22Rv1 (cell line): ENCODE results near the gene PIGM.

Experiments
- ZFX ChIP-seq: fragments of 450-650 bp; IDR thresholded peaks from 2 replicates; pipeline ENCODE4 v1.6.1; 2017; ENCODE audit warnings: antibody characterized with exemption, borderline replicate concordance
- TF ChIP-seq, protein P1 (sequence below): fragments of 450-650 bp; IDR thresholded peaks from 2 replicates; pipeline ENCODE4 v1.5.1; 2017; ENCODE audit warnings: mild to moderate bottlenecking

DNA sequence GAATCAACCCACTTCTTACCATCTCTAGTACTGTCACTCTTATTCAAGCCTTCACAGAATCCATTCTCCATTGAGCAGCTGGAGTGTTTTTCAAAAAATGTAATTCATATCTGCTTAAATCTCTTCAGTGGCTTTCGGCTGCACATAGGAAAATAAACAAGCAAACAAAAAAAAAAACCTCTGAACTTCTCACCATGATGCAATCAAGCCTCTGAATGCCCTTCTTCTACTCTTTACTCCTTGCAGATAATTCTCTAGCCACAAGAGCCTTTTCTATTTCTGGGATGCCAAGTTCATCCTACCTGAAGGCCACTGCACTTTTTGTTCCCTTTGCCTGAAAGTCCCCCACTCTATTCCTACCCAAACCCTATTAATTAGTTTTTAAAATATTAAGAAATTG lies 14.2 kb downstream of the PIGM start:
- TF ChIP-seq, protein P1, sequence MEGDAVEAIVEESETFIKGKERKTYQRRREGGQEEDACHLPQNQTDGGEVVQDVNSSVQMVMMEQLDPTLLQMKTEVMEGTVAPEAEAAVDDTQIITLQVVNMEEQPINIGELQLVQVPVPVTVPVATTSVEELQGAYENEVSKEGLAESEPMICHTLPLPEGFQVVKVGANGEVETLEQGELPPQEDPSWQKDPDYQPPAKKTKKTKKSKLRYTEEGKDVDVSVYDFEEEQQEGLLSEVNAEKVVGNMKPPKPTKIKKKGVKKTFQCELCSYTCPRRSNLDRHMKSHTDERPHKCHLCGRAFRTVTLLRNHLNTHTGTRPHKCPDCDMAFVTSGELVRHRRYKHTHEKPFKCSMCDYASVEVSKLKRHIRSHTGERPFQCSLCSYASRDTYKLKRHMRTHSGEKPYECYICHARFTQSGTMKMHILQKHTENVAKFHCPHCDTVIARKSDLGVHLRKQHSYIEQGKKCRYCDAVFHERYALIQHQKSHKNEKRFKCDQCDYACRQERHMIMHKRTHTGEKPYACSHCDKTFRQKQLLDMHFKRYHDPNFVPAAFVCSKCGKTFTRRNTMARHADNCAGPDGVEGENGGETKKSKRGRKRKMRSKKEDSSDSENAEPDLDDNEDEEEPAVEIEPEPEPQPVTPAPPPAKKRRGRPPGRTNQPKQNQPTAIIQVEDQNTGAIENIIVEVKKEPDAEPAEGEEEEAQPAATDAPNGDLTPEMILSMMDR: no peak
- no peak for TF ChIP-seq ZFX
